ENCODE measurements around the gene ATP2C1. TPM values are rescaled to one million over a fixed set of nuclear protein-coding genes. Genes with fewer than 3 reads are reported as not detected.

Gene ATP2C1
- total RNA-seq, 4 donors from 2014 or later = 62.3 to 87.2 (median 76.6) TPM

DNA sequence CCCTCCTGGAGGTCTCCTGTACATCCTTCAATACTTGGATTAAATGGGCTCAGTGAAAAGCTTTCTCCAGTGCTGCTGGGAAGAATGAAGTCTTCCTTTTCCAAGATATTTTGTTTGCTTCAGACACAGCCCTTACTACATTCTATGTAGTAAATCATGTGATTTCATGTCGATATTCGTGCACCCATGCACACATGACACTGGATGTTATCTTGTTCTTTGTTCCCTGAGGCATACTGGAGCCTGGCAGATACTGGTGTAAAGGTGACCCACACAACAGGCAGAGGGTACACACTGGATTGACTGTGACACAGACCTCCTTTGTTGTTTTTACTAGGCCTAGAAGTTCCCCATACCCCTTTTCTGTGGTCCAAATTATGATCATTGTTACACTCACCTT lies 40.3 kb upstream of the ATP2C1 start:
- TF ChIP-seq, protein P1, sequence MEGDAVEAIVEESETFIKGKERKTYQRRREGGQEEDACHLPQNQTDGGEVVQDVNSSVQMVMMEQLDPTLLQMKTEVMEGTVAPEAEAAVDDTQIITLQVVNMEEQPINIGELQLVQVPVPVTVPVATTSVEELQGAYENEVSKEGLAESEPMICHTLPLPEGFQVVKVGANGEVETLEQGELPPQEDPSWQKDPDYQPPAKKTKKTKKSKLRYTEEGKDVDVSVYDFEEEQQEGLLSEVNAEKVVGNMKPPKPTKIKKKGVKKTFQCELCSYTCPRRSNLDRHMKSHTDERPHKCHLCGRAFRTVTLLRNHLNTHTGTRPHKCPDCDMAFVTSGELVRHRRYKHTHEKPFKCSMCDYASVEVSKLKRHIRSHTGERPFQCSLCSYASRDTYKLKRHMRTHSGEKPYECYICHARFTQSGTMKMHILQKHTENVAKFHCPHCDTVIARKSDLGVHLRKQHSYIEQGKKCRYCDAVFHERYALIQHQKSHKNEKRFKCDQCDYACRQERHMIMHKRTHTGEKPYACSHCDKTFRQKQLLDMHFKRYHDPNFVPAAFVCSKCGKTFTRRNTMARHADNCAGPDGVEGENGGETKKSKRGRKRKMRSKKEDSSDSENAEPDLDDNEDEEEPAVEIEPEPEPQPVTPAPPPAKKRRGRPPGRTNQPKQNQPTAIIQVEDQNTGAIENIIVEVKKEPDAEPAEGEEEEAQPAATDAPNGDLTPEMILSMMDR (IDR thresholded peaks at IDR 0.05; ENCODE audit: low read depth) = no peak

DNA sequence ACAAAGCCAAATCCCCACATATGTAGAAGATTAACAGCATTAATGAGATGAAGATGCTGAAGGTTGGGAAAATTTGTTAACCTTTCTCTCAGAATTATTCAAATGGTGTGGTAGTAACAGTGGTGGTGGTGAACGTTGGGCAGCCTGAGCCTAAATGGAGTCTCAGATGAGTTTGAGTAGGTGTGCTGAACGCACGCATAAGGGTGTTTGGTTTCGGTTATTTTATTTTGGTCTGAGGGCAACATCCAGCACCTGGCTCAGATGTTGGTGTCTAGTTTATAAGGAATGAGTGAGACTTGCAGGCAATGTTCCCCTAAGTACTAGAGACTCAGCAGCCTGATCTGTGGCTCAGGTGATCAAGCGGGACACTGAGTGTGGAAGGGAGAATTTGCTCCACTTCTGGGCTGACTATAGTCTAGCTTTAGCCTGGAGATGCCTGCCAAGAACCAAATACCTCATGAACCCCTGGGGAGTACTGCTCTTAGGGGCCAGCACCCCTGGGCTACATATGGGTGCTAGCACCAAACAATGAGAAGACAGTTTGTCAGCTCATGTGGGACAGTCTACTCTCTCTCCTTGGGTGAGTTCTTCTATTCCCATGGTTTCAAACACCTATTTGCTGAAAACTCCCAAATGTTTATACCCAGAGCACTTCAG lies 39.5 kb upstream of the ATP2C1 start:
- TF ChIP-seq, protein P1 (IDR thresholded peaks at IDR 0.05; ENCODE audit: low read depth) = no peak

DNA sequence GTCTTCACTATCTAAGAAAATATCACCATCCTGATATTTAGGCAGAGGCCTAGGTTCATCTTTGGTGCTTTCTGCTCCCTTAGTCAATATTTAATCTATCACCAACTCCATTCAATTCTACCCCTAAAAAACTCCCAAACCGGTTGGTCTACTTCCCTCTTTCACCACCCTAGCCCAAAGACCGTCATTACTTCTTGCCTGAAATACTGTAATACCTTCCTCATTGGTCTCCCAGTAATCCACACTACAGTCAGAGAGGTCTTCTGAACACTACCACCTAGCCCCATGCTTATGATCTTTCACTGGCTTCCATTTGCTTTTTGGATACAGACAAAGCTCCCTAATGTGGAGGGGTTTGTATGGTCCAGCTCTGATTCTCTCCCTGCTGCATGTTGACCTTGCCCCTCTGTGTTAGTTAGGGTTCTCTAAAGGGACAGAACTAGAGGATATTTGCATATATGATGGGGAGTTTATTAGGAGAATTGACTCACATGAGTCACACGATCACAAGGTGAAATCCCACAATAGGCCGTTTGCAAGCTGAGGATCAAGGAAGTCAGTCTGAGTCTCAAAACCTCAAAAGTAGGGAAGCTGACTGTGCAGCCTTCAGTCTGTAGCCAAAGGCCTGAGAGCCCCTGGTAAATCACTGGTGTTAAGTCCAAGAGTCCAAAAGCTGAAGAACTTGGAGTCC lies 36.4 kb upstream of the ATP2C1 start:
- TF ChIP-seq, protein P1 (IDR thresholded peaks at IDR 0.05; ENCODE audit: low read depth) = no peak

DNA sequence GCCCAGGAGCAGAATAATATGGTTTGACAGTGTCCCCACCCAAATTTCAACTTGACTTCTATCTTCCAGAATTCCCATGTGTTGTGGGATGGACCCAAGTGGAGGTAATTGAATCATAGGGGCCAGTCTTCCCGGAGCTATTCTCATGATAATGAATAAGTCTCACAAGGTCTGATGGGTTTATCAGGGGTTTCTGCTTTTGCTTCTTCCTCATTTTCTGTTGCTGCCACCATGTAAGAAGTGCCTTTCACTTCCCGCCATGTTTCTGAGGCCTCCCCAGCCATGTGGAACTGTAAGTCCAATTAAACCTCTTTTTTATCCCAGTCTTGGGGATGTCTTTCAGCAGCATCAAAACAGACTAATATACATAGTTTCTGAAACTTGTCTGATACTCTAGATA lies 28.4 kb upstream of the ATP2C1 start:
- TF ChIP-seq, protein P1 (IDR thresholded peaks at IDR 0.05; ENCODE audit: low read depth) = no peak

DNA sequence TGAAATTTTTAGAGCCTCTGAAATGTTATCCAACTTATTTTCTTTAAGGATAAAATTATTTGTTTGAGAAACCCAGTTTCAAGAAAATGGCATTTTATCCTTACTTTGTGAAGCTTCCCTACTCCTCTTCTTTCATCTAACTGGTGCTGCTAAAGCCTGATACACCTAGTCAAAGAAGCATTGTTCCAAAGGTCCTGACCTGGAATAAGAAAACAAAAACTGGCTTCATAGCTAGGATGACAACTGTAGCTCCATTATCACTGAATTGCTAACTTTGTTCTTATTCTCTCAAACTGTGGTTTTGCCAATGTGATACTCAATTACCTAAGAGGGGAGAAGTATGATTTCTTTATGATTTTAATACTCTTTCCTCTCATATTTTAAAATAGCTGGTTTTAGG lies 27.6 kb upstream of the ATP2C1 start:
- TF ChIP-seq, protein P1 (IDR thresholded peaks at IDR 0.05; ENCODE audit: low read depth) = no peak

DNA sequence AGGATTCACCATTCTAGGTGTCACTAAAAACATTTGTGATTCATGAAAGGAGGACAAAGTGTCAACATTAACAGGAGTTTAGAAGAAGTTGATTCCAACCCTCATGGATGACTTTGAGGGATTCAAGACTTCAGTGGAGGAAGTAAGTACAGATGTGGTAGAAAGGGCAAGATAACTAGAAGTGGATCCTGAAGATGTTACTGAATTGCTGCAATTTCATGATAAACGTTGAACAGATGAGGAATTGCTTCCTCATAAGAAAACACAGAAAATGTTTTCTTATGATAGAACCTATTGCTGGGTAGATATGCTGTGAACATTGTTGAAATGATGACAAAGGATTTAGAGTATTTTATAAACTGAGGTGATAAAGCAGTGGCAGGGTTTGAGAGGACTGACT lies 23.5 kb upstream of the ATP2C1 start:
- TF ChIP-seq, protein P1 (IDR thresholded peaks at IDR 0.05; ENCODE audit: low read depth) = no peak

DNA sequence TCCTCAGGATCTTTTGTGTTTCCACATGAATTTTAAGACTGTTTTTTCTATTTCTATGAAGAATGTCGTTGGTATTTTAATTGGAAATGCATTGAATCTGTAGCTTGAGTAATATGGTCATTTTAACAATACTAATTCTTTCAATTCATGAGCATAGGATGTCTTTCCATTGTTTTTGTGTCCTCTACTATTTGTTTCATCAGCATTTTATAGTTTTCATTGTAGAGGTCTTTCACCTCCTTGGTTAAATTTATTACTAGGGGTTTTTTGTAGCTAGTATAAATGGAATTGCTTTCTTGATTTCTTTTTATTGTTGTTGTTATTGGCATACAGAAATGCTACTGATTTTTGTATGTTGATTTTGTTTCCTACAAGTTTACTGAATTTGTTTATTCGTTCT lies 17.3 kb upstream of the ATP2C1 start:
- TF ChIP-seq, protein P1 (IDR thresholded peaks at IDR 0.05; ENCODE audit: low read depth) = no peak
